DOHH2 (cell line): Measurements from ENCODE around the gene COL4A2.

Experiments used
- CTCF ChIP-seq: fragments of 200-600 bp; sonication (generic); IDR thresholded peaks from one replicate; pipeline ENCODE4 v1.5.1; 2014; ENCODE audit warnings: antibody characterized with exemption, mild to moderate bottlenecking, low read depth, low read length; ENCODE audit not compliant: poor library complexity, severe bottlenecking
- EZH2phosphoT487 ChIP-seq: fragments of 200-600 bp; sonication (generic); IDR thresholded peaks from 2 replicates; pipeline ENCODE4 v1.6.1; 2017; ENCODE audit warnings: borderline replicate concordance, mild to moderate bottlenecking, antibody characterized with exemption, low read length, moderate library complexity, mixed read lengths

GRCh38 chr13:110422913-110423688 lies 116.0 kb downstream of the COL4A2 start:
- TF ChIP-seq CTCF (no peak), EZH2phosphoT487 (no peak)
